ENCODE measurements around the gene MTA3.
"Not testable (repeated sequence)": the region's sequence is repeated elsewhere in the genome, so short reads cannot be mapped to it uniquely, and the experiment has no call there.

MTA3 gene

GRCh38 chr2:42722320-42723190 is 154.1 kb downstream of the MTA3 start:
- no peak for DNase-seq (ENCODE audit: low spot score in 2 of 2)
- no peaks in the 10 kb centered on the region for H3K36me3 ChIP-seq (replicated peaks)
- H3K27me3 ChIP-seq (ENCODE audit: low read depth) = no peaks in the 10 kb centered on the region
- H3K9me3 ChIP-seq = no peaks in the 10 kb centered on the region
- no peaks in the 10 kb centered on the region for H3K4me1 ChIP-seq
- H3K4me3 ChIP-seq = no peak overlapping the region
- in situ Hi-C loops (cut with MboI; ENCODE audit: low sequenced_read_pairs) = no loop called here

- Histone ChIP-seq H3K9me3 (no peaks in the 10 kb centered on the region), H3K4me1 (no peaks in the 10 kb centered on the region), H3K4me3 (no peak overlapping the region), H3K27me3 (ENCODE audit: low read depth) (no peaks in the 10 kb centered on the region), H3K36me3 (replicated peaks) (no peaks in the 10 kb centered on the region)
- in situ Hi-C loops (cut with MboI; ENCODE audit: low sequenced_read_pairs) = no loop called here
- DNase-seq (ENCODE audit: low spot score in 2 of 2) = no peak
These were observed 155.0 kb downstream of the MTA3 start for GRCh38 chr2:42723465-42723864.

GRCh38 chr2:42724886-42725285 is 156.5 kb downstream of the MTA3 start:
- Histone ChIP-seq H3K9me3 (peaks cover 6% of the 10 kb centered on the region; the same call in 1 of the 2 replicates), H3K27me3 (ENCODE audit: low read depth) (no peaks in the 10 kb centered on the region), H3K4me1 (no peaks in the 10 kb centered on the region), H3K4me3 (no peak overlapping the region), H3K36me3 (replicated peaks) (no peaks in the 10 kb centered on the region; the same call in 1 of the 2 replicates)
- in situ Hi-C loops (cut with MboI; ENCODE audit: low sequenced_read_pairs) = no loop called here
- DNase-seq (ENCODE audit: low spot score in 2 of 2) = no peak

- DNase-seq (ENCODE audit: low spot score in 2 of 2) = no peak
These were observed 157.2 kb downstream of the MTA3 start for GRCh38 chr2:42725657-42726056.

GRCh38 chr2:42726680-42727079 is 158.2 kb downstream of the MTA3 start:
- no peak for DNase-seq (ENCODE audit: low spot score in 2 of 2)

More at GRCh38 chr2:42725657-42726056, 157.2 kb downstream of the MTA3 start:
- no peaks in the 10 kb centered on the region; the same call in 1 of the 2 replicates for H3K36me3 ChIP-seq (replicated peaks)
- peaks cover 6% of the 10 kb centered on the region; the same call in 1 of the 2 replicates for H3K9me3 ChIP-seq
- in situ Hi-C loops (cut with MboI; ENCODE audit: low sequenced_read_pairs) = no loop called here
- no peaks in the 10 kb centered on the region for H3K4me1 ChIP-seq
- no peaks in the 10 kb centered on the region for H3K27me3 ChIP-seq (ENCODE audit: low read depth)
- H3K4me3 ChIP-seq = no peak overlapping the region

GRCh38 chr2:42731316-42731715 is 162.9 kb downstream of the MTA3 start:
- H3K4me1 ChIP-seq; H3K4me3 ChIP-seq; in situ Hi-C loops (cut with MboI; ENCODE audit: low sequenced_read_pairs); H3K9me3 ChIP-seq; H3K27me3 ChIP-seq (ENCODE audit: low read depth); H3K36me3 ChIP-seq (replicated peaks); DNase-seq (ENCODE audit: low spot score in 2 of 2): not testable (repeated sequence)

More at GRCh38 chr2:42726680-42727079, 158.2 kb downstream of the MTA3 start:
- Histone ChIP-seq H3K4me3 (no peak overlapping the region), H3K4me1 (no peaks in the 10 kb centered on the region), H3K27me3 (ENCODE audit: low read depth) (no peaks in the 10 kb centered on the region), H3K36me3 (replicated peaks) (no peaks in the 10 kb centered on the region; the same call in 1 of the 2 replicates), H3K9me3 (peaks cover 6% of the 10 kb centered on the region; the same call in 1 of the 2 replicates)
- in situ Hi-C loops (cut with MboI; ENCODE audit: low sequenced_read_pairs) = no loop called here

GRCh38 chr2:42733852-42734251 is 165.4 kb downstream of the MTA3 start:
- Histone ChIP-seq H3K4me3 (no peak overlapping the region), H3K9me3 (peaks cover 6% of the 10 kb centered on the region; the same call in 1 of the 2 replicates), H3K4me1 (no peaks in the 10 kb centered on the region), H3K36me3 (replicated peaks) (no peaks in the 10 kb centered on the region; the same call in 1 of the 2 replicates), H3K27me3 (ENCODE audit: low read depth) (no peaks in the 10 kb centered on the region)
- DNase-seq (ENCODE audit: low spot score in 2 of 2) = no peak
- in situ Hi-C loops (cut with MboI; ENCODE audit: low sequenced_read_pairs) = no loop called here

GRCh38 chr2:42736598-42737322 is 168.3 kb downstream of the MTA3 start:
- H3K27me3 ChIP-seq (ENCODE audit: low read depth) = no peaks in the 10 kb centered on the region
- no peak overlapping the region for H3K4me3 ChIP-seq
- in situ Hi-C loops (cut with MboI; ENCODE audit: low sequenced_read_pairs) = no loop called here
- no peaks in the 10 kb centered on the region for H3K36me3 ChIP-seq (replicated peaks)
- no peaks in the 10 kb centered on the region for H3K4me1 ChIP-seq
- H3K9me3 ChIP-seq = no peaks in the 10 kb centered on the region
- no peak for DNase-seq (ENCODE audit: low spot score in 2 of 2)

- DNase-seq (ENCODE audit: low spot score in 2 of 2) = no peak
- in situ Hi-C loops (cut with MboI; ENCODE audit: low sequenced_read_pairs) = no loop called here
- H3K4me3 ChIP-seq = no peak overlapping the region
- H3K9me3 ChIP-seq = no peaks in the 10 kb centered on the region
- H3K27me3 ChIP-seq (ENCODE audit: low read depth) = no peaks in the 10 kb centered on the region
- no peaks in the 10 kb centered on the region for H3K36me3 ChIP-seq (replicated peaks)
- no peaks in the 10 kb centered on the region for H3K4me1 ChIP-seq
These were observed 172.7 kb downstream of the MTA3 start for GRCh38 chr2:42741140-42741539.

GRCh38 chr2:42742740-42743658 is 174.6 kb downstream of the MTA3 start:
- H3K27me3 ChIP-seq (ENCODE audit: low read depth) = no peaks in the 10 kb centered on the region
- DNase-seq (ENCODE audit: low spot score in 2 of 2) = no peak
- in situ Hi-C loops (cut with MboI; ENCODE audit: low sequenced_read_pairs) = no loop called here
- H3K4me1 ChIP-seq = no peaks in the 10 kb centered on the region
- no peaks in the 10 kb centered on the region for H3K36me3 ChIP-seq (replicated peaks)
- no peaks in the 10 kb centered on the region for H3K9me3 ChIP-seq
- H3K4me3 ChIP-seq = no peak overlapping the region

- in situ Hi-C loops (cut with MboI; ENCODE audit: low sequenced_read_pairs) = no loop called here
- H3K4me1 ChIP-seq = no peaks in the 10 kb centered on the region
- no peak overlapping the region for H3K4me3 ChIP-seq
- no peaks in the 10 kb centered on the region for H3K36me3 ChIP-seq (replicated peaks)
- H3K27me3 ChIP-seq (ENCODE audit: low read depth) = no peaks in the 10 kb centered on the region
- no peak for DNase-seq (ENCODE audit: low spot score in 2 of 2)
- H3K9me3 ChIP-seq = no peaks in the 10 kb centered on the region
These were observed 175.2 kb downstream of the MTA3 start for GRCh38 chr2:42743659-42743990.

- no peaks in the 10 kb centered on the region for H3K36me3 ChIP-seq (replicated peaks)
- in situ Hi-C loops (cut with MboI; ENCODE audit: low sequenced_read_pairs) = no loop called here
- no peak for DNase-seq (ENCODE audit: low spot score in 2 of 2)
- no peaks in the 10 kb centered on the region for H3K4me1 ChIP-seq
- H3K4me3 ChIP-seq = no peak overlapping the region
- H3K27me3 ChIP-seq (ENCODE audit: low read depth) = no peaks in the 10 kb centered on the region
- H3K9me3 ChIP-seq = no peaks in the 10 kb centered on the region
These were observed 176.2 kb downstream of the MTA3 start for GRCh38 chr2:42744545-42745082.

- no peaks in the 10 kb centered on the region for H3K9me3 ChIP-seq
- H3K4me1 ChIP-seq = no peaks in the 10 kb centered on the region
- no peaks in the 10 kb centered on the region for H3K27me3 ChIP-seq (ENCODE audit: low read depth)
- H3K4me3 ChIP-seq = no peak overlapping the region
- in situ Hi-C loops (cut with MboI; ENCODE audit: low sequenced_read_pairs) = no loop called here
- DNase-seq (ENCODE audit: low spot score in 2 of 2) = no peak
- no peaks in the 10 kb centered on the region for H3K36me3 ChIP-seq (replicated peaks)
These were observed 179.0 kb downstream of the MTA3 start for GRCh38 chr2:42747422-42747821.

All from HAP-1 (cell line).